CD14-positive monocyte (primary cell): ENCODE results near the gene RABL6. TPM values are rescaled to one million over a fixed set of nuclear protein-coding genes. Genes with fewer than 3 reads are reported as not detected.

Source experiments
- DNase-seq, 3 donors: peaks; one replicate each; pipeline ENCODE4 v3.0.0-alpha.2; 2011 to 2022
- H2AFZ ChIP-seq: 2 replicates; pipeline ENCODE4 v1.6.0; 2012; ENCODE audit warnings: mild to moderate bottlenecking, low read depth, low read length, inconsistent platforms; ENCODE audit not compliant: insufficient read depth, poor library complexity, severe bottlenecking
- H3K27ac ChIP-seq, 2 donors: 1 replicate in 1 of 2; 2 replicates in 1 of 2; pipeline ENCODE4 v1.5.1; 2012 to 2013; ENCODE audit warnings: low read length in 2 of 2, control low read depth in 1 of 2, inconsistent platforms in 1 of 2, low read depth in 1 of 2, mild to moderate bottlenecking in 1 of 2
- H3K27me3 ChIP-seq, 2 donors: one replicate each; pipeline versions ENCODE4 v1.6.0 to v1.6.1; 2011 to 2013; ENCODE audit warnings: low read length in 2 of 2; ENCODE audit not compliant: control insufficient read depth in 2 of 2, insufficient read depth in 2 of 2
- H3K36me3 ChIP-seq, 2 donors: replicated peaks in 1 of 2; 1 replicate in 1 of 2; 2 replicates in 1 of 2; pipeline versions ENCODE4 v1.5.1 to v1.6.1; 2012 to 2013; ENCODE audit warnings: low read length in 2 of 2, control low read depth in 1 of 2, inconsistent platforms in 1 of 2, mild to moderate bottlenecking in 1 of 2; ENCODE audit not compliant: insufficient read depth in 2 of 2, control insufficient read depth in 1 of 2
- H3K4me1 ChIP-seq, 2 donors: 1 replicate in 1 of 2; 2 replicates in 1 of 2; pipeline versions ENCODE4 v1.5.1 to v1.6.1; 2012 to 2013; ENCODE audit warnings: low read length in 2 of 2, control low read depth in 1 of 2, inconsistent platforms in 1 of 2, mild to moderate bottlenecking in 1 of 2, moderate library complexity in 1 of 2; ENCODE audit not compliant: insufficient read depth in 2 of 2, control insufficient read depth in 1 of 2
- H3K4me2 ChIP-seq: replicated peaks from 2 replicates; pipeline ENCODE3; 2012; ENCODE audit warnings: low read length, moderate library complexity, mild to moderate bottlenecking; ENCODE audit not compliant: poor library complexity, severe bottlenecking; ENCODE audit errors: extremely low read depth
- H3K4me3 ChIP-seq, 3 experiments: fragments of 200-600 bp in 1 of 3; sonication (generic) in 1 of 3; replicated peaks in 1 of 3; 1 replicate in 2 of 3; 2 replicates in 1 of 3; pipeline ENCODE4 v1.5.1; 2011 to 2013; ENCODE audit warnings: low read length in 3 of 3, mild to moderate bottlenecking in 3 of 3, control low read depth in 2 of 3, low read depth in 2 of 3, inconsistent platforms in 1 of 3, moderate library complexity in 1 of 3
- H3K79me2 ChIP-seq: 2 replicates; pipeline ENCODE4 v1.6.0; 2012; ENCODE audit warnings: mild to moderate bottlenecking, control low read depth, inconsistent platforms, low read length, moderate library complexity; ENCODE audit not compliant: insufficient read depth
- H3K9ac ChIP-seq: 2 replicates; pipeline ENCODE4 v1.6.0; 2017; ENCODE audit warnings: low read length, mild to moderate bottlenecking; ENCODE audit not compliant: insufficient read depth, poor library complexity, severe bottlenecking
- H3K9me3 ChIP-seq, 2 donors: replicated peaks in 1 of 2; 1 replicate in 1 of 2; 2 replicates in 1 of 2; pipeline versions ENCODE4 v1.5.1 to v1.6.1; 2012 to 2013; ENCODE audit warnings: low read length in 2 of 2, control low read depth in 1 of 2; ENCODE audit not compliant: control insufficient read depth in 1 of 2, insufficient read depth in 1 of 2
- H4K20me1 ChIP-seq: 2 replicates; pipeline ENCODE4 v1.6.0; 2012; ENCODE audit warnings: mild to moderate bottlenecking, low read length, control low read depth, moderate library complexity; ENCODE audit not compliant: insufficient read depth
- H3K27ac Mint-ChIP-seq, 7 donors: one replicate each; pipeline ENCODE4 v1.8.0; 2020; ENCODE audit warnings: mild to moderate bottlenecking in 7 of 7, mixed read lengths in 7 of 7, moderate library complexity in 6 of 7, inconsistent platforms in 2 of 7
- H3K27me3 Mint-ChIP-seq, 3 donors: one replicate each; pipeline ENCODE4 v1.8.0; 2021 to 2022; ENCODE audit warnings: low read depth in 3 of 3, mild to moderate bottlenecking in 3 of 3, mixed read lengths in 3 of 3, moderate library complexity in 3 of 3, inconsistent platforms in 1 of 3
- H3K36me3 Mint-ChIP-seq, 2 donors: one replicate each; pipeline ENCODE4 v1.8.0; 2020; ENCODE audit warnings: mixed read lengths in 2 of 2, inconsistent platforms in 1 of 2, mild to moderate bottlenecking in 1 of 2
- H3K4me1 Mint-ChIP-seq: one replicate; pipeline ENCODE4 v1.8.0; 2020; ENCODE audit warnings: mild to moderate bottlenecking, mixed read lengths
- H3K4me3 Mint-ChIP-seq, 2 donors: one replicate each; pipeline ENCODE4 v1.8.0; 2020; ENCODE audit warnings: mild to moderate bottlenecking in 2 of 2, mixed read lengths in 2 of 2, moderate library complexity in 1 of 2
- H3K9me3 Mint-ChIP-seq, 7 donors: one replicate each; pipeline ENCODE4 v1.8.0; 2020 to 2022; ENCODE audit warnings: mixed read lengths in 7 of 7, mild to moderate bottlenecking in 6 of 7, moderate library complexity in 6 of 7, inconsistent platforms in 2 of 7
- WGBS: methylation state at CpG from one replicate; pipeline ENCODE4 v1.1.5; 2013; ENCODE audit warnings: missing lambda C conversion rate; ENCODE audit not compliant: insufficient coverage; 5-methylcytosine and 5-hydroxymethylcytosine counted together
- intact Hi-C, 2 donors: fragments of 100-400 bp; cut with micrococcal nuclease; formaldehyde crosslinking; loops; one replicate each; pipeline versions ENCODE4 v1.15.0 to v1.15.1; 2023
- polyA plus RNA-seq, 3 donors: library from polyadenylated mRNA; depleted of rRNA in 1 of 3; unstranded in 2 of 3; stranded (reverse) in 1 of 3; fragments of 300-500 nt in 2 of 3; fragments of >200 nt in 1 of 3; fragmentation: Illumina TruSeq in 2 of 3; gene quantifications; 1 replicate in 2 of 3; 2 replicates in 1 of 3; pipeline ENCODE4 v1.2.3, GENCODE V29; 2012 to 2021
- TF ChIP-seq, protein P1 (sequence below): fragments of 200-600 bp; IDR thresholded peaks from one replicate; pipeline ENCODE4 v1.8.0; 2022; ENCODE audit warnings: antibody characterized with exemption, mild to moderate bottlenecking

Gene RABL6
- polyA plus RNA-seq, 3 donors, result 6.7 to 30.9 (median 8.1) TPM

DNA sequence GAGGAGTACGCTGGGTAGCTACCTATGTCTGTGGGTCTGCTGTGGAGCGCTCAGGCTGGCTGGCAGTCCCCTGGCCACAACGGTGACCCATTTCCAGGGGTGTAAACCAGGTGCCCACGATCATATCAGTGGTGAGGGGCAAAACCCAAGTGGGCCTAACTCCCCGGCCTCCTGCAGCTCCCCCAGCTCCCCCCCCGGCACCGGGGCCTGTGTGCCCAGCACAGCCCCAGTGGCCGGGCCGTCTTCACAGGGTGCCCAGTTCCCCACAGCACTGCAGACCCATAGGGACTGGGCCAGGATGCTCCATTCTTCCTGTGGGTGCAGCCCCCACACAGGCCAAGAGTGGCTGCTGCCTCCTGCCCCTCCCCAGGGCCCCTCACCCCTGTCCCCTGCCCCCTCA, 48.7 kb upstream of the RABL6 start:
- TF ChIP-seq, protein P1, sequence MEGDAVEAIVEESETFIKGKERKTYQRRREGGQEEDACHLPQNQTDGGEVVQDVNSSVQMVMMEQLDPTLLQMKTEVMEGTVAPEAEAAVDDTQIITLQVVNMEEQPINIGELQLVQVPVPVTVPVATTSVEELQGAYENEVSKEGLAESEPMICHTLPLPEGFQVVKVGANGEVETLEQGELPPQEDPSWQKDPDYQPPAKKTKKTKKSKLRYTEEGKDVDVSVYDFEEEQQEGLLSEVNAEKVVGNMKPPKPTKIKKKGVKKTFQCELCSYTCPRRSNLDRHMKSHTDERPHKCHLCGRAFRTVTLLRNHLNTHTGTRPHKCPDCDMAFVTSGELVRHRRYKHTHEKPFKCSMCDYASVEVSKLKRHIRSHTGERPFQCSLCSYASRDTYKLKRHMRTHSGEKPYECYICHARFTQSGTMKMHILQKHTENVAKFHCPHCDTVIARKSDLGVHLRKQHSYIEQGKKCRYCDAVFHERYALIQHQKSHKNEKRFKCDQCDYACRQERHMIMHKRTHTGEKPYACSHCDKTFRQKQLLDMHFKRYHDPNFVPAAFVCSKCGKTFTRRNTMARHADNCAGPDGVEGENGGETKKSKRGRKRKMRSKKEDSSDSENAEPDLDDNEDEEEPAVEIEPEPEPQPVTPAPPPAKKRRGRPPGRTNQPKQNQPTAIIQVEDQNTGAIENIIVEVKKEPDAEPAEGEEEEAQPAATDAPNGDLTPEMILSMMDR, result no peak
- Mint-ChIP-seq H3K4me3 (no peak overlapping the region), H3K9me3 (peaks cover 10 to 20% (median 16%) of the 10 kb centered on the region in 7 donors), H3K36me3 (peaks cover 0 to 4% of the 10 kb centered on the region in 2 donors), H3K27ac (no peak overlapping the region), H3K27me3 (peaks cover 0 to 13% (median 12%) of the 10 kb centered on the region in 3 donors), H3K4me1 (peaks cover 5% of the 10 kb centered on the region)
- Histone ChIP-seq H4K20me1 (no peaks in the 10 kb centered on the region), H3K4me1 (no peaks in the 10 kb centered on the region), H3K9me3 (peaks cover 10 to 15% of the 10 kb centered on the region in 2 donors), H3K4me3 (no peak overlapping the region), H3K79me2 (no peaks in the 10 kb centered on the region), H3K27me3 (no peaks in the 10 kb centered on the region), H3K9ac (no peak overlapping the region), H3K4me2 (no peak overlapping the region), H3K36me3 (no peaks in the 10 kb centered on the region), H3K27ac (no peak overlapping the region), H2AFZ (no peak overlapping the region)
- DNase-seq, result no peak
- WGBS, result 78% methylated on average over 9 of the region's 9 CpGs
- intact Hi-C loops, result no loop called here

DNA sequence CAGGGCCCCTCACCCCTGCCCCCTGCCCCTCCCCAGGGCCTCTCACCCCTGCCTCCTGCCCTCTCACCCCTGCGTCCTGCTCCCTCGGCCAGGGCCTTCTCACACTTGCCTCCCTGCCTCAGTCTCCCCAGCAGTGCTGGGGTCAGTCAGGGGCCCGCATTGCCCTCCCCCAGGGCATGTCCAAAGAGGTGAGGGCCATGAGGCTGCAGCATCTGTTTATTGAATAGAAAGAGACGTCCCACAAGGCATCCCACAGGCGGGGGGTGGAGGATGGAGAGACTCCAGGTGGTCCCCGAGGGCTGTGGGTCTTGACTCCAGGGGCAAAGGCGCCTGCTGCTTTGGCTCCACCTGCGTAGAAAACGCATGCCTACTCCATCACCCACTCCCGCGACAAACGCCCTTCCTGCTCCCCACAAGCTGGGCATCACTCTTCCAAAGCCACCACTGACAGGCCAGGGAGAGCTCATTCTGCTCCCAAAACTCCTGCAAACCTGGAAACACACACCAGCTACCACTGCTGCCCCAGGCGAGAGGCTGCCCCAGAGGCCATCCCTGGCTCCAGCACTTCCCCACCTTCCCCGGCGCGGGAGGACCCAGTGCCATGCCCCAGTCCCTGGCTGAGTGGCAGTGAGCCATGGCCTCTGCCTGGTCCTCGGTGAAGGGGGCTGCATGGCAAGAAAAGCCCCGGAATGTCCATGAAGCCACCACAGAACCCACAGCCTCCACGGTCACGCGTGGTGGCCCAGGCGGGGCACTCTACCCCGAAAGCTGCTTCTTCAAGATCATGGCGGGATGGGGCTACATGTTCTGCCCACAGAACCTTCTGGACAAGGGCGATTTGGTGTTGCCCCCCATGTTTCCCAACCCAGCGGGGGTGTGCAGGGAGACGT, 48.1 kb upstream of the RABL6 start:
- H3K4me1 ChIP-seq, result no peaks in the 10 kb centered on the region
- H3K9me3 ChIP-seq, result peaks cover 10 to 15% of the 10 kb centered on the region in 2 donors
- no peak overlapping the region for H3K27ac ChIP-seq
- H3K4me3 ChIP-seq, result no peak overlapping the region
- Mint-ChIP-seq H3K4me3 (no peak overlapping the region), H3K36me3 (peaks cover 0 to 4% of the 10 kb centered on the region in 2 donors), H3K27me3 (peaks cover 0 to 13% (median 12%) of the 10 kb centered on the region in 3 donors), H3K4me1 (peaks cover 5% of the 10 kb centered on the region), H3K9me3 (peaks cover 10 to 18% (median 16%) of the 10 kb centered on the region in 7 donors), H3K27ac (no peak overlapping the region)
- no peaks in the 10 kb centered on the region for H3K27me3 ChIP-seq
- intact Hi-C loops, result no loop called here
- no peaks in the 10 kb centered on the region for H3K36me3 ChIP-seq
- WGBS, result 94% methylated on average over 20 of the region's 27 CpGs
- no peaks in the 10 kb centered on the region for H3K79me2 ChIP-seq
- H4K20me1 ChIP-seq, result no peaks in the 10 kb centered on the region
- no peak overlapping the region for H2AFZ ChIP-seq
- no peak overlapping the region for H3K4me2 ChIP-seq
- H3K9ac ChIP-seq, result no peak overlapping the region
- TF ChIP-seq, protein P1, result no peak
- no peak for DNase-seq
